Sigmoid colon (tissue), 4 donors: ENCODE measurements around the gene CCT6B.

Experiments used
- POLR2A ChIP-seq, 2 donors: fragments of 450-650 bp; IDR thresholded peaks; one replicate each; pipeline ENCODE4 v1.6.1; 2016; ENCODE audit warnings: antibody characterized with exemption in 2 of 2, mild to moderate bottlenecking in 2 of 2, moderate library complexity in 2 of 2
- POLR2AphosphoS5 ChIP-seq, 4 donors: sonication (generic); formaldehyde crosslinking; IDR thresholded peaks; one replicate each; pipeline ENCODE4 v1.6.1; 2017; ENCODE audit warnings: antibody characterized with exemption in 4 of 4
- TF ChIP-seq, protein P1 (sequence below), 4 experiments: fragments of 450-650 bp in 3 of 4; fragments of 200-600 bp in 1 of 4; IDR thresholded peaks; one replicate each; pipeline ENCODE4 v1.5.1; 2016 to 2019; ENCODE audit warnings: antibody characterized with exemption in 4 of 4, mild to moderate bottlenecking in 3 of 4, moderate library complexity in 2 of 4

GRCh38 chr17:34987232-34987631, 26.0 kb upstream of the CCT6B start:
- TF ChIP-seq POLR2A (IDR thresholded peaks at IDR 0.05) (no peak), POLR2AphosphoS5 (IDR thresholded peaks at IDR 0.05) (no peak)
- TF ChIP-seq, protein P1, sequence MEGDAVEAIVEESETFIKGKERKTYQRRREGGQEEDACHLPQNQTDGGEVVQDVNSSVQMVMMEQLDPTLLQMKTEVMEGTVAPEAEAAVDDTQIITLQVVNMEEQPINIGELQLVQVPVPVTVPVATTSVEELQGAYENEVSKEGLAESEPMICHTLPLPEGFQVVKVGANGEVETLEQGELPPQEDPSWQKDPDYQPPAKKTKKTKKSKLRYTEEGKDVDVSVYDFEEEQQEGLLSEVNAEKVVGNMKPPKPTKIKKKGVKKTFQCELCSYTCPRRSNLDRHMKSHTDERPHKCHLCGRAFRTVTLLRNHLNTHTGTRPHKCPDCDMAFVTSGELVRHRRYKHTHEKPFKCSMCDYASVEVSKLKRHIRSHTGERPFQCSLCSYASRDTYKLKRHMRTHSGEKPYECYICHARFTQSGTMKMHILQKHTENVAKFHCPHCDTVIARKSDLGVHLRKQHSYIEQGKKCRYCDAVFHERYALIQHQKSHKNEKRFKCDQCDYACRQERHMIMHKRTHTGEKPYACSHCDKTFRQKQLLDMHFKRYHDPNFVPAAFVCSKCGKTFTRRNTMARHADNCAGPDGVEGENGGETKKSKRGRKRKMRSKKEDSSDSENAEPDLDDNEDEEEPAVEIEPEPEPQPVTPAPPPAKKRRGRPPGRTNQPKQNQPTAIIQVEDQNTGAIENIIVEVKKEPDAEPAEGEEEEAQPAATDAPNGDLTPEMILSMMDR (IDR thresholded peaks at IDR 0.05) = no peak
